Left lung (tissue), 10 donors: ENCODE measurements around the gene ATP4B. TPM values are rescaled to one million over a fixed set of nuclear protein-coding genes. Genes with fewer than 3 reads are reported as not detected.

Experiments
- ATAC-seq: fragments of 200-7000 bp; cut with Tn5 transposase; one replicate; pipeline ENCODE4 v1.9.1; 2020; ENCODE audit warnings: moderate library complexity
- DNase-seq, 4 donors: peaks; one replicate each; pipeline ENCODE4 v3.0.0-alpha.2; 2013 to 2020
- H3K27ac ChIP-seq, 2 donors: fragments of 200-600 bp; sonication (generic) in 1 of 2; one replicate each; pipeline versions ENCODE4 v1.5.0 to v1.8.0; 2020 to 2021
- H3K27me3 ChIP-seq, 2 donors: fragments of 200-600 bp; sonication (generic) in 1 of 2; one replicate each; pipeline versions ENCODE4 v1.5.0 to v1.8.0; 2020 to 2021
- H3K36me3 ChIP-seq, 2 donors: fragments of 200-600 bp; sonication (generic) in 1 of 2; one replicate each; pipeline versions ENCODE4 v1.5.0 to v1.8.0; 2020 to 2021
- H3K4me1 ChIP-seq, 2 donors: fragments of 200-600 bp; one replicate each; pipeline ENCODE4 v1.8.0; 2021
- H3K4me3 ChIP-seq, 2 donors: fragments of 200-600 bp; sonication (generic) in 1 of 2; one replicate each; pipeline versions ENCODE4 v1.5.0 to v1.8.0; 2020 to 2021; ENCODE audit warnings: mild to moderate bottlenecking in 1 of 2
- H3K9me3 ChIP-seq, 2 donors: fragments of 200-600 bp; sonication (generic) in 1 of 2; one replicate each; pipeline versions ENCODE4 v1.5.0 to v1.8.0; 2020 to 2021
- intact Hi-C, 2 donors: fragments of 100-400 bp; cut with DNase I; formaldehyde crosslinking; loops; one replicate each; pipeline versions ENCODE4 v1.11.2 to v1.14.2; 2022
- polyA plus RNA-seq, 6 donors: library from polyadenylated mRNA; unstranded; fragments of 120-200 nt; gene quantifications; one replicate each; pipeline ENCODE4 v1.2.1, GENCODE V29; 2013; ENCODE audit not compliant: insufficient read length in 6 of 6
- total RNA-seq, 2 donors: library from RNA; stranded (reverse); fragmentation: NEBNext Ultra II Directional; extraction: Animal tissue kit (Norgen Biotek cat#: 25700); gene quantifications; one replicate each; pipeline ENCODE4 v1.2.1, GENCODE V29; 2021
- TF ChIP-seq, protein P1 (sequence below), 2 donors: fragments of 200-600 bp; sonication (generic) in 1 of 2; IDR thresholded peaks; one replicate each; pipeline versions ENCODE4 v1.5.0 to v1.8.0; 2021; ENCODE audit warnings: antibody characterized with exemption in 2 of 2
- donor health status: DM: no; HTN: yes; CAD: no.
- donor health status: DM: no; HTN: no; CAD: no.

Gene ATP4B
- total and polyA plus RNA-seq, 8 donors = 0.28 to 0.58 (median 0.41) TPM; not detected in 5

DNA sequence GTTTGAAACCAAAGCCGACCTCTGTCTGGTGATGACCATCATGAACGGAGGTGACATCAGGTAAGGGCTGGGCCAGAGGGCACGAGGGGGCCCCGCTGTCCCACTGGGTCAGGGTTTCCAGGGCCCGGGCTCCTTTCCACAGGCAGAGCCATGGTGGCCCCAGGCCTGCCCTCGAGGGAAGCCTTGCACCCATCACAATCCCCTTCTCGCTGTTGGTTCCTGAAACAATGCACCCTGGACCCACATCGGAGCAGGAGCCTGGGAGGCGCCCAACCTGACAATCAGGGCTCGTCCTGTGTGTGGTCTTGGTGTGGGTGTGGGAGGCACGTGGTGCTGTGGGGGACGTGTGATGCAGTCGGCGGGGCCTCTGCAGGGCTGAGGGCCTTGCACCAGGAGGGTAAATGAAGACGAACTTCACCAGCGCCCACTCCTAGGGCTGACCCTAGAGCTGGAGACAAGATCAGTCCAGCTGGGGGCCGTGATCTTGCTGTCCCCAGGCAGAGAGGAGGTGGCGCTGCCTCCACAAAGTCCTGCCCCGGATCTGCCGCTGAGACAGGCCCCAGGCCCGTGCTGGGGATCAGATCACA lies 11.8 kb upstream of the ATP4B start:
- Histone ChIP-seq H3K4me1 (no peaks in the 10 kb centered on the region), H3K4me3 (no peak overlapping the region), H3K27ac (no peak overlapping the region), H3K36me3 (no peaks in the 10 kb centered on the region), H3K27me3 (no peaks in the 10 kb centered on the region), H3K9me3 (no peaks in the 10 kb centered on the region)
- ATAC-seq (no peak), DNase-seq (peak in 2 of 4 donors; percentile 27 to 54)
- TF ChIP-seq, protein P1, sequence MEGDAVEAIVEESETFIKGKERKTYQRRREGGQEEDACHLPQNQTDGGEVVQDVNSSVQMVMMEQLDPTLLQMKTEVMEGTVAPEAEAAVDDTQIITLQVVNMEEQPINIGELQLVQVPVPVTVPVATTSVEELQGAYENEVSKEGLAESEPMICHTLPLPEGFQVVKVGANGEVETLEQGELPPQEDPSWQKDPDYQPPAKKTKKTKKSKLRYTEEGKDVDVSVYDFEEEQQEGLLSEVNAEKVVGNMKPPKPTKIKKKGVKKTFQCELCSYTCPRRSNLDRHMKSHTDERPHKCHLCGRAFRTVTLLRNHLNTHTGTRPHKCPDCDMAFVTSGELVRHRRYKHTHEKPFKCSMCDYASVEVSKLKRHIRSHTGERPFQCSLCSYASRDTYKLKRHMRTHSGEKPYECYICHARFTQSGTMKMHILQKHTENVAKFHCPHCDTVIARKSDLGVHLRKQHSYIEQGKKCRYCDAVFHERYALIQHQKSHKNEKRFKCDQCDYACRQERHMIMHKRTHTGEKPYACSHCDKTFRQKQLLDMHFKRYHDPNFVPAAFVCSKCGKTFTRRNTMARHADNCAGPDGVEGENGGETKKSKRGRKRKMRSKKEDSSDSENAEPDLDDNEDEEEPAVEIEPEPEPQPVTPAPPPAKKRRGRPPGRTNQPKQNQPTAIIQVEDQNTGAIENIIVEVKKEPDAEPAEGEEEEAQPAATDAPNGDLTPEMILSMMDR (IDR thresholded peaks at IDR 0.05) = no peak
- intact Hi-C loops = no loop called here

DNA sequence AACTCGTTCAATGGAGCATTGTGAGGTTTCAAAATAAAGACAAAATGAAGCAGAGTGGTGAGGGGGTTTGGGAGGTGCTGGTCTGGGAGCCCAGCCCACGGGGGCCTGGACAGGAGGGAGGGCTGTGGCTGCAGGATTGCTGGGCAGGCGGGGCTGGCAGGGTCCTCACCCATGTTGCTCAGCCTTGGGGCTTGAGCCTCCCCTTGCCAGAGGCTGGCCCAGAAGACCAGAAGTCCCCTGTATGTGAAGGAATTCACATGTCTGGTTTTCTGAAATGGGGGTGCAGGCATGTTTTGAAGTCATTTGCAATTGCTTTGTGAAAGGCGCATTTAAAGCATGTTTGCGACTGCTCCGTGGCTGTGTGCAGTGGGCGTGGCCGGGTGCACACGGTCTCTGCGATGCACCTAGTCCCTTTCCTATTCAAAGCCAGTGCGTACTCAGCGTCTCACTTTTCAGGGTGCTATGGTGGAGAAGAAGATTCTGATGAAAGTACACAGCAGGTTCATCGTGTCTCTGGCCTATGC lies 11.3 kb upstream of the ATP4B start:
- Histone ChIP-seq H3K4me3 (no peak overlapping the region), H3K27me3 (no peaks in the 10 kb centered on the region), H3K36me3 (no peaks in the 10 kb centered on the region), H3K9me3 (no peaks in the 10 kb centered on the region), H3K27ac (no peak overlapping the region), H3K4me1 (no peaks in the 10 kb centered on the region)
- TF ChIP-seq, protein P1 (IDR thresholded peaks at IDR 0.05) = no peak
- intact Hi-C loops = no loop called here
- ATAC-seq (no peak), DNase-seq (peak in 1 of 4 donors; percentile 2)

DNA sequence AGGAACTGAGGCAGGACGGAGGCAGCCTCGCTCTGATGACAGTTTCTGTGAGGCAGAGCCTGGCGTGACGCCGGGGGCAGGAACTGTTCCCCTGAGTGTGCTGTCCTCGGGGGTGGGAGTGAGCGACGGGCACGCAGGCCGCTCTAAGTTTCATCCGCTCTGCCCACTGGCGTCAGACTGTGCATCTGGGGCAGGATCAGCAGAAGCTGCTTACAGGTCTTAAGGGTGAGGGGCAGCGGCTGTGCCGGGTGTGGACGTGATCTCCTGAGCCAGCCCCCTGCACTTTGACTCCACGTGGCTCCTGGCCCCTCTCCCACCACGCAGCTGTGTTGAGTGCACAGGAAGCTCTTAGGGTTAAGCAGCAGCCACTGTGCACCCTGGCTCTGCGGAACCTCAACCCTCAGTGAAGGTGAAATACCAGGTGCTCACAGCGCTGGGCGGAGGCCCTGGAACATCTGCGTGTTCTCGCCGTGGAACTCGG lies 10.5 kb upstream of the ATP4B start:
- no peaks in the 10 kb centered on the region for H3K27me3 ChIP-seq
- DNase-seq (peak in 2 of 4 donors; percentile 19 to 71), ATAC-seq (no peak)
- H3K4me3 ChIP-seq = no peak overlapping the region
- no peaks in the 10 kb centered on the region for H3K4me1 ChIP-seq
- no peak overlapping the region for H3K27ac ChIP-seq
- TF ChIP-seq, protein P1 (IDR thresholded peaks at IDR 0.05) = no peak
- intact Hi-C loops = no loop called here
- no peaks in the 10 kb centered on the region for H3K36me3 ChIP-seq
- H3K9me3 ChIP-seq = no peaks in the 10 kb centered on the region

DNA sequence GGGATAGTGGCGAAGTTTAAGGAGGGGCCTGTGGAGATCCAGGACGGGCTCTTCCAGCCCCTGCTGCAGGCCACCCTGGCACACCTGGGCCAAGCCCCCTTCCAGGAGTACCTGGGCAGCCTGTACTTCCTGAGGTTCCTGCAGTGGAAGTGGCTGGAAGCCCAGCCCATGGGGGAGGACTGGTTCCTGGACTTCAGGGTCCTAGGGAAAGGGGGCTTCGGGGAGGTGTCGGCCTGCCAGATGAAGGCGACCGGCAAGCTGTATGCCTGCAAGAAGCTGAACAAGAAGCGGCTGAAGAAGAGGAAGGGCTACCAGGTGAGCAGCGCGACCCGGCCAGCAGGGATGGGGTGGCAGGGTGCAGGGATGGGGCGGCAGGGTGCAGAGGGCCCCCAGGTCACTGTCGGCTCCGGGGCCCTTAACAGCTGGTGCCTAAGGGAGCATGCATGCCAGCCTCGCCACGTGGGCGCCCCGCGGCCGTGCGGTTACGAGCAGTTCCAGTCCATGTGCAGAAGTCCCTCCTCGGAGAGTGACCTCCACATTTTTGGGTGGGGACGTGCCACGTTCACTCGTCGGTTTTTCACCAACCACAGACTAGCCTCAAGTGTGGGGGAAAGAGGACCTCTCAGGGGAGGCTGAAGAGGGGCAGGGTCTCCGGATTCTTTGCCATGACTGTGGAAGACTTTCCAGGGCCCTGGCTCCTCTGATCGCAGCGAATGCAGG lies 9.9 kb upstream of the ATP4B start:
- no peaks in the 10 kb centered on the region for H3K4me1 ChIP-seq
- TF ChIP-seq, protein P1 (IDR thresholded peaks at IDR 0.05) = no peak
- H3K4me3 ChIP-seq = no peak overlapping the region
- peak in 2 of 4 donors; percentile 22 to 78 for DNase-seq
- no peak for ATAC-seq
- intact Hi-C loops = no loop called here
- H3K27ac ChIP-seq = no peak overlapping the region
- no peaks in the 10 kb centered on the region for H3K27me3 ChIP-seq
- no peaks in the 10 kb centered on the region for H3K9me3 ChIP-seq
- no peaks in the 10 kb centered on the region for H3K36me3 ChIP-seq
